SIG-M5 treated with dmso at 0.1 percent for 504 hours (cell line): Measurements from ENCODE around the gene SHISA9.

Experiments used
- DNase-seq: peaks from one replicate; lab custom pipeline; 2025; ENCODE audit not compliant: unreplicated experiment; lab: John Stamatoyannopoulos, UW

Gene SHISA9

GRCh38 chr16:13109171-13109570 lies 207.8 kb downstream of the SHISA9 start:
- no peak for DNase-seq

DNA sequence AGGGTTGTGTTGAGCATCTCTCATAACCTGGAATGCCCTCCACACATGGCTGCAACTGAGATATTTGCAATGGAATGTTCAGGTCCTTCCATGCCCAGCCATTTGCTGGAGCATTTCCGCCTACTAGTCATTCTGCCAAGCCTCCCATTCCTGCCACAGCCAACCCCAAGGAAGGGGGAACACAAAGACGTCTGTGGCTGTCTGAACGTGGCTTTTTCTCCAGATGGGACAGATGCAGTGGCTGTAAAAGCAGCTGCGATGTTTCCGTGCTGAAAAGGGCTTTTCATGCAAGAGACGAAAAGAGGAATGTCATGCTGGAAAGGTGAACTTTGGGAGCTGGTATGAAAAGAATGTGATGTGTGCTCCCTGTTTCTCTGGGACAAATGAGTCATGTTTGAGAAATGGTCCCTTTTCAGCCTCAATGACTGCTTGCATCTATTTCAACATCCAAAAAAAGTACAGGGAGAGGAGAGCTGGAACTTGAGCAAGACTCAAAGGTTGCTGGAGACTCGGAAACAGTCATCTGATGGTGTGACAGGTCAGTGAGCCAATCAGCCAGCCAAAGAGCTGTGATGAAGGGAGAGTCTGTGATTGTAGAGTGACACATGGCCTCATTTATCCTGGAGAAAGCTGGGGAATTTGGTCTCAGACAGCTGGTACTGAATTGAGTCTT lies 208.9 kb downstream of the SHISA9 start:
- no peak for DNase-seq

DNA sequence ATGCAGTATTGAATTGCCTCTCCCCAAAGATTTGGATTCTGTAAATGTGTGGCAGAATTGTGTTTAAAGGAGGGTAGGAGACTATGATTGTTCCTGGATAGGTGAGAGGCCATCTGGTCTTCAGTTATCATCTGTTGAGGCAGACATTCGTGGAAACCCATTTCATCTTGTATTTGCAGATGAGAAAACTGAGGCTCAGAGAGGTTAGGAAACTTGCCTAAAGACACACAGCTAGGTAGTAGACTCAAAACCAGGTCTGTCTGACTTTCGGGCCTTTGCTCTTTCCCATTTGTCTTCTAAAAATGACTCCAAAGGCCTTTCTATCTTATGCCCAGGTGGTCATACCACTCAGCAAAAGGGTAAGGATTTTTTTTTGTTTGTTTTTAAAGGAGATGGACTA lies 210.3 kb downstream of the SHISA9 start:
- no peak for DNase-seq

GRCh38 chr16:13113741-13114140 lies 212.3 kb downstream of the SHISA9 start:
- no peak for DNase-seq

DNA sequence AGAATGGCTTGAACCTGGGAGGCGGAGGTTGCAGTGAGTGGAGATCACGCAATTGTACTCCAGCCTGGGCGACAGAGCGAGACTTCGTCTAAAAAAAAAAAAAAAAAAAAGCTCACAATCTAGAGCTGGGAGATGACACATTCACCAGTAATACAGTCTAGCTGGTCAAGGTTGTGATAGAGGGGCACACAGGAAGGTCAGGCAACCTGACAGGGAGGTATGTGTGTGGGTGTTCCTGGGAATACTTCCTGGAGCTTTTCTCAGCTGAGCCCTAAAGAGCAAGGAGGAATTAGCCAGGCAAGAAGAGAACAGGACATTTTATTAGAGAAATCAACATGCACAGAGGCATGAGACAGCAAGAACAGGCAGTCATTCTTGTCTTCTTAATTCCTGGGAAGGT lies 216.7 kb downstream of the SHISA9 start:
- DNase-seq, result no peak

DNA sequence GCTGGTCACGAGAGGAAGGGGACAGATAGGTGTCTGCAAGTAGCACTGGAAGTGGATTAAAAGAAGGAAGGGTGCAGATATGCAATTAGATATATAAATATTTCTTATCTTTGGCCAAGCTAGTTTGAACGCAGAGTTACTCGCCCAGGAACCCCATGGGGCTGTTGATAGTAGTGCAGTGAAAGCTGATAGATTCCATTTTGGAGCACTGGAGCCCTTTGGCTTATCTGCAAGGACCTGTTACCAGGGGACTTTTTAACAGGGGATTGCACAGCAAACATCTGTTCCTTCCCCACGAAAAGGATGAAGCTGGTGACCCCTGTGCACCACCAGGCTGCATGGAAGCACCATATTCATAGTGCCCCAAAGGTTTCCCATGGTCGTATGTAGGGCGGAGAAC lies 218.7 kb downstream of the SHISA9 start:
- no peak for DNase-seq

GRCh38 chr16:13120557-13120956 lies 219.2 kb downstream of the SHISA9 start:
- DNase-seq, result no peak

DNA sequence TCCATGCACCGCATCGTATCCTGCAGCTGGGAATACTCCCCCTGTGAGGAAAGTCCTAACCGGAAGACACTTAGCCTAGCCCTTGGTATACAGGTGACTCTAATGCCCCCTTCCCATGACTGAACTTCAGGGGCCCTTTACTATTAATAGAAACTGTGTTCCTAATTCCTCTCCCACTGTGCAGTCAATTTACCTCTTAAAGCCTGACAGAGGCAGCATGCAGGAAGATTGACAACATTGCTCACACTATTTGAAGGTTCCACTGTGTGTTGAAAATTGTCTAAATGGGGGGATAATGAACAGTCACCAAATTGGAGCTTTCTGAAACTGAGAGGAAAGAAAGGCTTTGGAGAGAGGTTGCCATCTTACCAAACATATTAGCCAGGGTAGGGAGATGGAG lies 222.6 kb downstream of the SHISA9 start:
- no peak for DNase-seq

DNA sequence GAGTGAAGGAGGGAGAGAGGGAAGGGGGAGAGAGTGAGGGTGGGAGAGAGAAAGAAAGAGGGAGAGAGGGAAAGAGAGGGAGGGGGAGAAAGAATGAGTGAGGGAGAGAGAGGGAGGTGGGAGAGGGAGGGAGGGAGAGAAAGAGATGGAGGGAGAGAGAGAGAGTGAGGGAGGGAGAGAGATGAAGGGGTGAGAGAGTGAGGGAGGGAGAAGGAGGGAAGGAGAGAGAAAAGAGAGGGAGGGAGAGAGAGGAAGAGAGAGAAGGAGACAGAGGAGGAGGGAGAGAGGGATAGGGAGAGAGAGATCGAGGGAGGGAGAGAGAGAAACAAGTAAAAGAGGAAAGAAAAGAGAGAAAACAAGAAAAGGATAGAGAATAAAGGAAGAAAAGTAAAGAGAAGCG lies 225.7 kb downstream of the SHISA9 start:
- DNase-seq, result no peak

- DNase-seq, result no peak
Measured at GRCh38 chr16:13130586-13130985, 229.2 kb downstream of the SHISA9 start.

GRCh38 chr16:13134836-13135235 lies 233.4 kb downstream of the SHISA9 start:
- no peak for DNase-seq

GRCh38 chr16:13136901-13137300 lies 235.5 kb downstream of the SHISA9 start:
- DNase-seq, result no peak

DNA sequence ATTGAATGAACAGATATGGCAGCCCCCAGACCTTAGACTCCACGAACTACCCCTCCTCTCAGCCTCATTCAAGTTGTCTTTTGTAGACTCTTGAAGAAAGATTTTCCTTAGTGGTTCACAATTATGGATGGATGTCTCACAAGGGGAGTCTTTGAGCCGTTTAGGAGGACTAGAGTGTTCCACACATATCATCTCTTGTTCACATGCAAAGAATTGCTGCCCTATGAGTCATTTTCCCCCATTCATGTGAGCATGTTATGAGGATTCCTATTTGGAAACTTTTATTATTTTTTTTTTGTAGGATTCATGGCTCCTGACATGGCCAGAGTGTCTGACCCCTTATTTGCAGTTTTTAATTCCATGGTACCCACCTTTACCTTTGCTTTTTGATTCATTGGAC lies 237.1 kb downstream of the SHISA9 start:
- no peak for DNase-seq

- DNase-seq, result no peak
Measured at GRCh38 chr16:13139661-13140241, 238.4 kb downstream of the SHISA9 start.

DNA sequence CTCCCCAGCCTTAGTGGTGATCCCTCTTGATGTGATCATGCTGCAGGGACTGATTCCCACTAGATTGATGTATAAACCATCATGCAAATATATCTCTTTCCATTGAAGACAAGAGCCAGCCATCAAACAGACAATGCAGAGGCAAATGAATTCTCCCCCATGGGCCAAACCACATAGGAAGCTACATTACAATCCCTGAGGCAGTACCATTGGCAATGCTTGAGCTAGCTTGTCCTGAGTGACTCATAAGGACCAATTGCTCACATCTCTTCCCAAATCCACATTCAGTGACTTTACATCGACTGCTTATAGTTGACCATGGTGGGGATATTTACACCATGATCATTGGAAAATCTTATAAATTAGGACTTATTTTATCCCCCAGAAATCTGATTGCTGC lies 242.2 kb downstream of the SHISA9 start:
- DNase-seq, result no peak

DNA sequence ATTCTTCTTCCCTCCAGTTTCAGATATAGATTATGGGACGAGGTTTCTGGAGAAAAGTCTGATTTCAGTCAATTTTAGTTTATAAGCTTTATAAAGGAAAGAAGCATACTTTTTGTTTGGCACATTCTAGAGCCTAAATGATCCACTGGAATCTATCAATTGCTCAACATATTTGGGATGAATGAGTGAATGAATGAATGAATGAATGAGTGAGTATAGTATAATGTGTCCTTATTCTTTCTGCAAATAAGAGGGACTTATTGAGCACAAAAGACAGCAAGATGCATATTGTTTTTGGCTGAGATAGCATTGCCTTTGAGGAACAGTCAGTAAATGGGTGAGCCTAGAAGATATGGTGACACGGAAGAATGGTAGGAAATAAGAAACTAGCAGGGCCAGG lies 245.4 kb downstream of the SHISA9 start:
- no peak for DNase-seq

- DNase-seq, result no peak
Measured at GRCh38 chr16:13148294-13148693, 246.9 kb downstream of the SHISA9 start.

GRCh38 chr16:13148836-13149235 lies 247.4 kb downstream of the SHISA9 start:
- DNase-seq, result no peak

- no peak for DNase-seq
Measured at GRCh38 chr16:13150181-13150885, 248.9 kb downstream of the SHISA9 start.

DNA sequence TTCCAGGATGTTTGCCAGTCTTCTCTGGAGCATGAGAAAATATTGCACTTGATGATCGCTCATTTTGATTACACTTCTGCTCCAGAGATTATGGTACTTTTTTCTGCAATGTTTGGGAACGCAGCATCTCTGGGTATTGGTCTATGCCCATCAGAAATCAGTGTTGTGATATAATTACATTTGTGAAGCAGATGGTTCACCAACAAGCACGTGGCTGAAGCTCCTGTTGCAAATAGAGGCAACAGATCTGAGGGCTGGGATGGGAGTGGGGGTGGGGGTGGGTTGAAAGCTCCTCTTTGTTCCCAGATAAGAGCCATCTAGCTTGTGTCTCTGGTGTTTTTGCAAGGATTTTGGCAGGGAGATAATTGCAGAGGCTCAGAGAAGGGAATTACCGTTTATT lies 252.3 kb downstream of the SHISA9 start:
- DNase-seq, result no peak

- no peak for DNase-seq
Measured at GRCh38 chr16:13154799-13155198, 253.4 kb downstream of the SHISA9 start.

DNA sequence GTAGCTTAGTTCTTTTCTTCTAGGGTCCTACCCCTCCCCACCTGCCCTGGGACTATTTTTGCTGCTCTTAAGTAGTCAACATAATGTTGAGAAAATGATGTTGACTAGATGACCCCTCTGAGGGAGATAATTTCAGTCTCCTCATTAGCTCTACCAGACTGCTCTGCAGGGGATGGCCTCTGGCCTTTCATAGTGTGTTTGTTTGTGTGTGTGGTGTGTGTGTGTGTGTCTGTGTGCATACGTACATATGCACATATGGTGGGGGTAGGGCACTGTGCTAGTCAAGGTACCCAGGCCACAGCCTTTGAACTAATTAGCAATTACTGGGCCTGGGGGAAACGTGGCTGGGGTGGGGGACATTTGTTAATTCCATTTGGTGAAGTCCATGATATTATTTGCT lies 254.0 kb downstream of the SHISA9 start:
- DNase-seq, result no peak

- DNase-seq, result no peak
Measured at GRCh38 chr16:13155780-13156179, 254.4 kb downstream of the SHISA9 start.
